NCI-H187 (cell line): Measurements from ENCODE around the gene LIPK.
"Not testable (repeated sequence)": the region's sequence is repeated elsewhere in the genome, so short reads cannot be mapped to it uniquely, and the experiment has no call there.

Source experiments
- DNase-seq, 2 experiments: peaks; one replicate each; lab custom pipeline; 2025; lab: John Stamatoyannopoulos, UW

LIPK gene, protein sequence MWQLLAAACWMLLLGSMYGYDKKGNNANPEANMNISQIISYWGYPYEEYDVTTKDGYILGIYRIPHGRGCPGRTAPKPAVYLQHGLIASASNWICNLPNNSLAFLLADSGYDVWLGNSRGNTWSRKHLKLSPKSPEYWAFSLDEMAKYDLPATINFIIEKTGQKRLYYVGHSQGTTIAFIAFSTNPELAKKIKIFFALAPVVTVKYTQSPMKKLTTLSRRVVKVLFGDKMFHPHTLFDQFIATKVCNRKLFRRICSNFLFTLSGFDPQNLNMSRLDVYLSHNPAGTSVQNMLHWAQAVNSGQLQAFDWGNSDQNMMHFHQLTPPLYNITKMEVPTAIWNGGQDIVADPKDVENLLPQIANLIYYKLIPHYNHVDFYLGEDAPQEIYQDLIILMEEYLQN

DNA sequence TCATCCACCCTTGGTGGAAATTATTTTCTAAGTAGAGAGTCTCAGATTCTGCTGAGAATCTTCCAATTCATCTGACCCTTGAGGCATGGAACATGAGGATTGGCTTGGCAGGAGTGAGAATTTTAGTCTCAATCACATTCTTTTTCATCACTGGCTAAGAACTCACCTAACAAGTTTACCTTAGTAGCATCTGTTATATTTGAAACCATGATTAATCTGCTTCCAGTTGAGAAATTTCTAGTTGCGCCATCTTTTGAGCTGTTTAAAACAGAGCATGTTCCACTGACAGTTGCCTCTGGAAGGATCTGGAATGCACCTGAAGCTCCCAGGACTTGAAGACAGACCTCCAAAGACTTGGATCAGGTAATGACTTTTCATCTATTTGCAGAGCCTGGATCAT is at the start of gene LIPK:
TSS of gene LIPK (plus strand) at position 292 of the 400 bp plus-strand sequence. CDS start 18,295 bp downstream, outside the sequence.
- no peak for DNase-seq

DNA sequence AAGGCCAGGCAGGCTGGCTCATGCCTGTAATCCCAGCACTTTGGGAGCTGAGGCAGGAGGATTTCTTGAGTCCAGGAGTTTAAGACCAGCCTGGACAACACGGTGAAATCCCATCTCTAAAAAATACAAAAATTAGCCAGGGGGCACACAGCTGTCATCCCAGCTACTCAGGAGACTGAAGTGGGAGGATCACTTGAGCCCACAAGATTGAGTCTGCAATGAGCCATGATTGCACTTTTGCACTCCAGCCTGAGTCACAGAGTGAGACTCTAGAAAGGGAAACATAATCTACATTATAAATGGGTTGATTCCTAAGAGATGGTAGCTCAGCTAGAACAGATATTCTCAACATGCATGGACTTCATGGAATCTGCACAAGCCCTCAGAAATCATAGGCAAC is 48.1 kb upstream of the LIPK start:
- DNase-seq = no peak

DNA sequence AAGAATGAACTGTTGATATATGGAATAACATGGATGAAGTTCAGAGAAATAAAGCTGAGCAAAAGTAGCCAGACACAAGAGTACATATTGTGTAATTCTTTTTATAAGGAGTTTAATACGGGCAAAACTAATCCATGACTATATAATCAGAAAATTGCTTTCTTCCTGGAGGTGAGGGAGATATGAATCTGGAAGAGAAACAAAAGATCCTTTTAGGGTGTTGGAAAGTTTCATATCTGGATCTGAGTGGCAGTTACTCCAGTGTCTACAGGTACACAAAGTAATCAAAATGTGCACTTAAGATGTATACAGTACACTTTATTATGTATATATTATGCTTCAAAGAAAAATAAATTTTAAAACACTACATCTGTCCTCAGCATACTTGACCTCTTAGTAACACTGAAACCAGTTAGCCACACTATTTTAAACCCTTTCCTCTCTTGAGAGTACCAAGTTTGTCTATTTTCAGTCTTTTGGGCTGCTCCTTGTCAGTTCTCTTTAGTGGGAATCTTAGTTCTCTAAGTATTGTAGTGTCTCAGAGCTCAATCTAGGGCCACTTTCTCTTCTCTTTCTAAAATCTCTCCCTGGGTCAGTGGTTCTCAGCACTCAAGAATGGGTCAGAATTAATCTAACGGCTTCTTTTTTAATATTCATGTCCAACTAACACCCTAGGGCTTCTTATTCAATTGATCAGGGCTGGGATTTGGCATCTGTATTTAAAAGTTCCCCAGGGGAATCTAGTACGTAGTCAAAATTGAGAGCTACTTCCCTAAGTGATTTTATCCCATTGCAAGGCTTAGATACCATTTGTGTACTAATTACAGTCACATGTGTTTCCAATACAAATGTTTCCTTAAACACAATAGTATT is 46.1 kb upstream of the LIPK start:
- no peak for DNase-seq

DNA sequence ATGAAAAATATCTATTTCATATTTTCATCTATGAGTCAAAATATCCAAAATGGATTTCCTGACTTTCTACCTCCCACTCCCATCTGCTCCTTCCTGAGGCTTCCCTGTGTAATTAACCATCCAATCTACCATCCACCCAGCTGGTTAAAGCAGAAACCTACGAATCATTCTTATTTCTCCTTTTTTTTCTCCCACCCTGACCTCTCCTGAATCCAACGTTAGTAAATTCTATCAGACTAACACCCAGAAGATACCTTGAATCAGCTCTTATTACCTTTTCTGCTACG is 45.5 kb upstream of the LIPK start:
- DNase-seq = no peak

DNA sequence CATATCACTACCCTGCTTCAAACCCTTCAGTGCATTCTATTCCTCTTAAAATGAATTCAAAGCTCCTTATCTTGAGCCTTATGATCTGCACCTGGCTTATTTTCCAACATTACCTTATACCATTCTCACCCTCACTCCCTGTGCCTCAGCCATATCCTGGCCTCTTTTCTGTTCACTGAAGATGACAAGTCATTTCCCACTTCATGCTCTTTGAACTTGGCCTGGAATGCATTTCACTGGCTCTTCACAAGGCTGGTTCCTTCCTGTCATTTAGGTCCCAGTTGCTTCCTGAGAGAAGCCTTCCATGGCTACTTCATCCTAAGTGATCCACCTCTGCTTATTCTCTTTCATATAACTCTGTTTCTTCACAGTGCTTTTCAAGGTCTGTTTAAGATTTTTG is 45.0 kb upstream of the LIPK start:
- no peak for DNase-seq

DNA sequence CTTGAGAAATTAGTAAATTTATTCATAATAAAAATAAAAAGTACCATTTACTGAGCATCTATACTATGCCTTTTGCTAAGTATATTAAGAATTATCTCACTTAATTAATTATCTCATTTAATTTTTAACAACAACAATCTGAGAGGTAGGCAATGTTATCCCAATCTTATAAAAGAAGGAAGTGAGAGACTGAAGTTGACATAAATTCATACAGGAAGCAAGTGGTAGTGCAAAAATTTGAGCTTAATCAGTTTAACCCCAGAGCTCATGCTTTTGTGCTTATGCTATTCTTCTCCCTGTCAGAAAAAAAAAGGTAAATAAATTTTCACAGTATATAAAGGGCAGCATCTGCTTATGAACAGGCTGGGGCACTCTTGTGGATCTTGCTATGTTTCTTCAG is 44.5 kb upstream of the LIPK start:
- DNase-seq = no peak

DNA sequence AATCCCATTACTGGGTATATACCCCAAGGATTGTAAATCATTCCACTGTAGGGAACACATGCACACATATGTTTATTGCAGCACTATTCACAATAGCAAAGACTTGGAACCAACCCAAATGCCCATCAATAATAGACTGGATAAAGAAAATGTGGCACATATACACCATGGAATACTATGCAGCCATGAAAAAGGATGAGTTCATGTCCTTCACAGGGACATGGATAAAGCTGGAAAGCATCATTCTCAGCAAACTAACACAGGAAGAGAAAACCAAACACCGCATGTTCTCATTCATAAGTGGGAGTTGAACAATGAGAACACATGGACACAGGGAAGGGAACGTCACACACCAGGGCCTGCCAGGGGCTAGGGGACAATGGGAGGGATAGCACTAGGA is 42.9 kb upstream of the LIPK start:
- DNase-seq = not testable (repeated sequence)

DNA sequence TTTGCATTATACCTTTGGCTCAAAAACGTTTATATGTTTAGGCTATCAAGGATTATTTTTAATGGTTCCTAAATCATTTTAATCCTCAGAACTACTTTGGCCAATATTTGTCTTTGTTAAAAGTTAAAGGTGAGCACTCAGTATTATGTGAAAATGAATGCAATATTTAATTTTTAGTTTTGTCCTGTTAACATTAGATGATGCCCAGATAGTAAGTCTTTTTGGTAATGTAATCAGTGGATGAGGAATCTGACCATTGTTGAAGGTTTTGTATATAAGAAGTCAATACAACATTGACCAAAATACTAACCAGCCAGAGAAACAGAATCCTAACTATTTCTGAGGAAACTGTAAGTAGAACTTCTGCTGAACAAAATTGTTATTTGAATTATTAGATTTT is 41.9 kb upstream of the LIPK start, which contains the start of gene LIPF:
TSS of gene LIPF (plus strand) at position 301 of the 400 bp plus-strand sequence. CDS start 2,856 bp downstream, outside the sequence.
- no peak for DNase-seq

DNA sequence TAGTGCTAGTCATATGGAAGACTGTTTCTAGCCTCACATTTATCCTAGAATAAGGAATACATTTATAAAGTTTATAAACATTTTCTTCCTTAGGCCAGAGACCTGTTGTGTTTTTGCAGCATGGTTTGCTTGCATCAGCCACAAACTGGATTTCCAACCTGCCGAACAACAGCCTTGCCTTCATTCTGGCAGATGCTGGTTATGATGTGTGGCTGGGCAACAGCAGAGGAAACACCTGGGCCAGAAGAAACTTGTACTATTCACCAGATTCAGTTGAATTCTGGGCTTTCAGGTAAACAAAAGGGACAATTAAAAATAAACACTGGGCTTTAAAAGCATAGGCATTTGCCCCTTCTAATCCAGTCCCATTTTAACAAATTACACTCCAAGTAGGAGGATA is 37.6 kb upstream of the LIPK start:
- DNase-seq = no peak

DNA sequence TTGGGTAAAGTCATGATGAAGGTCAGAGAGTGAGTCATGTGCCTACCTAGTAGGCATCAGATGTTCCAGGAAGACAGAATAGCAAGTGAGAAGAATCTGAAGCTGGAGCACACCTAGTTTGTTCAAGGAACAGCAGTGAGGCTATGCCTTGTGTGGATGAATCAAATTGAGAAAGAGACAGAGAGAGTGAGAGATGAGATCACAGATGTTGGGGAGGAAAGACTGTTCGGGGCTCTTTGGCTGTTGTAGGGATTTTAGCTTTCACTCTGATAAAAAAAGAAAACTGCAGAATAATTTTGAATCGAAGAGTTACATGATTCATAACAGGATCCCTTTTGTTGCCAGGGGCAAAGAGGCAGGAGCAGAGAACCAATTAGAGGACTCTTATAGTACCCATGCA is 35.6 kb upstream of the LIPK start:
- DNase-seq = no peak

DNA sequence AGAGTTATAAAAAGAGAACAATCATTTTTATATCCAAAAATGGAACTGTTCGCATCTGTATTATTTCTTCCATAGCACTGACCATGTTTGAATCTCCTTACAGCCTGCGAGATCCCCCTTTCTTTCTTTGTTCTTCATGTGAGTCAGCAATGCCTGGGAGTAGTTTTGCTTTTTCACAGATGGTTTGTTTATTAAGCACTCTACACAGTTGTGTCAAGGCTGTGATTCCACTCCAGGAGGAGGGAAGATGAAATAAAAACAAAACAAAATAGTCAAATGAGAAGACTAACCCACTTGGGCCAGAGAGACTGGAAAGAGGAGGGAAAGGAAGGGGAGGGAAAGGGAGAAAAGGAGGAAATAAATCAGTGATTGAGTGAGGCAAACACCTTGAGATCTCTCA is 34.0 kb upstream of the LIPK start:
- no peak for DNase-seq

DNA sequence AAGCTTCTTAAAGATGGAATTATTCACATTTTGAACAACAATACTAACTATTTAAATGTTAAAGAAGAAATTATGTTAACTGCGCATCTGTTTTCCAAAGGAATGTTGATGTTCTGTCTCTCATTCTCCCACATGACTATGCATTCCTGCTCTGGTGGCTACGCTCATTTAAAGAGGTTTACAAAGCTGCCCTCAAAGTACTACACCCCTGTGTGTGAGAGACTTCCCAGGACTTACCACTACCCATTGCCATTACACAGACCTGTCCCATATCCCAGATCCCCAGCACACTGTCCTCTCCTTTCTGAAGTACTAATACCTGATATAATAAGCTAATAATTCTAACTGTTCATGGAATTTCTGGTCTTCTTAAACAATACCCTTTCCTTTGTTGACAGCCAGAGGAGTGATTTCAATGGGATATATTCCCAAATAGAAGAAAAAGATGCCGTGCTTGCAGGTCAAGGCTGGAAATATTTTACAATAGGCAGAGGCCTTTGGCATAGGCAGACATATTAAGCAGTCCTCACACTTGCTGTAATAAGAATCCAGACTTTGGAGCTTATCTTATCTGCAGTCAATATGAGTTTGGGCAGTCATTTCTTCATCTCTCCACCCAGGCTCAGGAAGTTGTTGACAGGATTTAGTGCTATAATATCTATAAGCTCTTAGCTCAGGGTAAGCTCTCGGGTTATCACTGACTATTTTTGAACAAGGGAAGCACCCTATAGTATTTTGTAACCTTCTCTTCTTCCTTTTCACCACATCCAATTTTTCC is 29.6 kb upstream of the LIPK start:
- no peak for DNase-seq

DNA sequence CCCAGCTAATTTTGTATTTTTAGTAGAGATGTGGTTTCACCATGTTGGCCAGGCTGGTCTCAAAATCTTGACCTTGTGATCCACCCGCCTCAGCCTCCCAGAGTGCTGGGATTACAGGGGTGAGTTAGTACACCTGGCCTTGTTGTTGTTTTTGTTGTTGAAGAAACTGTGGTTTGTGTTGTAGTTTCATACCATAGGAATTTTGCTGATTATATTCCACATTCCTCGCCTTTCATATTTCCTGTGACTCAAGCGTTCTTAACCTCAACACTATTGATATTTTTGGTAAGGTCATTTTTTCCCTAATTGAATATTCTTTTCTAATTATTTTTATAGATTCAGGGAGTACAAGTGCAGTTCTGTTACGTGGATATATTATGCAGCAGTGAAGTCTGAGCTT is 25.1 kb upstream of the LIPK start:
- no peak for DNase-seq

DNA sequence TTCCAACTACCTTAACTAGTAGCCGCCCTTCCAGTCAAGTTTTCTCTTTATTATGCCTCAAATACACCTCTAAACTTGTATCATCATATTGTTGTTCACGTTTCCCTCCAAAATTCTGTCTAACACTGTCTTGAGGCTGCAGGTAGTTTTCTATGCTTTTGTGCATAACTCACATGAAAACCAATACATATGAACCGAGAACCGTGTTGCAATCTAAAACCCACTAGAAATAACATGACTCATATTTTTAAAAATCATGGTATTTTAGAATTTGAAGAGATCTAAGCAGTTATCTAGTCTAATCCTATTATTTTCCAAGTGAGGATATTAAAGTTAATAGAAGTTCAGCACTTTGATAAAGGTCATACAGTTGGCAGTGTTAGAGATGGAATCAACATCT is 23.6 kb upstream of the LIPK start:
- DNase-seq = no peak

DNA sequence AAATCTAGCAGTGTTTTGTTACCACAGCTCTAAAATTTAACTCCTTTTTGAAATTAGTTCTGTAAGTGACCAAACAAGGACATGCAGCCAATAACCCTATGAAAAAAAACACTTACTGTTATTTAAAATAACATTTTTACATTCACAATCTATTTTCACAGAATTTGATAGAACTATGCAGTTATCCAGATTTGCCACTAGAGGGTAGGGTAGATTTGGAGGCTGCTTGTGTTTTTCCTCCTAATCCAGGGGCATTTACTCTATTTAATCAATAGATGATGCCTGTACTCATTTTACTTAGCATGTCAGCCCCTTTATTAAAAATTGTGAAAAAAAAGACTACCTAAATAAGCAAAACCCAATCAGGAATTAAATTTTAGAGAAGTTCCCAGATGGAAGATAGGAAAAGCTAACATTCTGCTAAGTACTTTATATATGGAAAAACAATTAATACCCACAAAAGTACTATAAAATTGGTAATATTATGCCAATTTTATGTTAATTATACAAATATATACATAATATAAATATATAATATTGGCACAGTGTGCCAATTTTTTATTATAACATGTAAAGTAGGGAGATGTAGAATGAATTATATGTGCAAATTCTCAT is 18.1 kb upstream of the LIPK start:
- no peak for DNase-seq

DNA sequence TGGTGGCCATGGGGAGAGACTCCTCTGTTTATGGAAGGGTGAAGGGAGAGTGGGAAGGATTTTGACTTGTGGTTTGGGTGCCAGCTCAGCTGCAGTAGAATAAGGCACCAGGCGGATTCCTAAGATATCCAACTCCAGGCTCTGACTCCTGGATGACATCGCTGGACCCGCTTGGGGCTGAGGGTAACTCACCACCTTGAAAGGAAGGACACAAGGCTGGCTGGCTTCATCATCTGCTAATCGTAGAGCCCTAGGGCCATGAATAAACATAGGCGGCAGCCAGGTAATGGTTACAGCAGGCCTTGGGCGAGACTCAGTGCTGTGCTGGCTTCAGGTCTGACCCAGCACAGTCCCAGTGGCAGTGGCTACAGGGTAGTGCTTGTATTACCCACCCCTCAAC is 16.7 kb upstream of the LIPK start:
- no peak for DNase-seq

DNA sequence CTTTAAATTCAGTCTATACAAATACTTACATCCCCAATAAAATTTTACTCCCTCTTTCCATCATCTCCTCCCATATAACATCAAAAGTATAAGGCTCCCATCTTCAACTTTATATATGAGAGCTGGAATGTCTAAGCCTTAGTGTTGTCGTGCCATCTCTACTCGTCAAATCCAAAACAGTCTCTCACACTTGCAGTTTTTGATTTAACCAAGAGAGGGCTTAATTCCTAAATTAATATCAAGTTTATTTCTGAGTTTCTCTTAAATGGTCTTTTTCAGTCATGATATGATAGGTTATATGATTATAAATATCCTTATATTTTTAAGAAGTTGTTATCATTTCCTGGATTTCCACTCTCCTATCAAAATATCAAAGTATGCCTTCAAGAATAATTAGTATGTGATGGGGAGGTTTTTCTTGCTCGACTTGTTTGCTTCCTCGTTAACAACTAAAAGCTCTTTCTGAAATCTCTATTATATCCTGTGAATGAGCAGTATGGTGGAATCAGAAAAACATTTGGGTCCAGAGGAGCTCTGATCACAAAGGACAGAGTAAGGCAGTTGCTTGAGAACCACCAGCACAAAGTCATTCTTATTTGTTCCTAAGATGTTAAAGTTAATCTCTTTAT is 12.5 kb upstream of the LIPK start:
- no peak for DNase-seq

DNA sequence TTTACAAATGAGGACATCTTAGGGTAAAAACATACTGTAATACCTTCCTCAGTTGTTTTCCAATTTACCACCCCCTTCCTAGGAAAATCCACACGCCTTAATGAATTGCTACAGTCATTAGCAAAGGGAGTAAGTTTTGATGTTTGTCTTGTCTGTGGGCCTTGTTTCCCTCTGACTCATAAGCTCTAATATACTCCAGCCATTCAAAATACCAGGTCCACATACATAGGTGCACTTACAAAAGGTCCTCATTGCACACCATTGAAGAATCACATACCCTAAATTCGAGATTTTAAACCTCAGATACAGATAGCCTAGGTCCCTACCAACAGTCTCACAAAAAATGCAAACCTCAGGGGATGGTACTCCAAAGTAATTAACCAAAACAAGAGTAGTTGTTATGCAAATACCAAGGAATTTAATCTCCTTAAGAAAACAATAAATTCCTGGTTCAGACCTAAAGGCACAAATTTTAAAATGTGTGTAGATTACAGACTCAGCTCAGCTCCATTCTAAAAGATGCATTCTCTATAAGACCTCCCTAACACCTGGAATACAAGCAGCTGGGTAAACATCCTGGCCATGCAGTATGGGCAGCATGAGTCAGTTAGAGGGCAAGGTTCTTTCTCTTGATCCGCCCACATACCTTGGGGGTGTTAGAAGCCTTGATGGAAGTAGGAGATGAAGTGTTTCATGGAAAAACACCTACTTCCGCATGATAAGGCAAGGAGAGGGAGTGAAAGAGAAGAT is 3.0 kb upstream of the LIPK start:
- DNase-seq = no peak

DNA sequence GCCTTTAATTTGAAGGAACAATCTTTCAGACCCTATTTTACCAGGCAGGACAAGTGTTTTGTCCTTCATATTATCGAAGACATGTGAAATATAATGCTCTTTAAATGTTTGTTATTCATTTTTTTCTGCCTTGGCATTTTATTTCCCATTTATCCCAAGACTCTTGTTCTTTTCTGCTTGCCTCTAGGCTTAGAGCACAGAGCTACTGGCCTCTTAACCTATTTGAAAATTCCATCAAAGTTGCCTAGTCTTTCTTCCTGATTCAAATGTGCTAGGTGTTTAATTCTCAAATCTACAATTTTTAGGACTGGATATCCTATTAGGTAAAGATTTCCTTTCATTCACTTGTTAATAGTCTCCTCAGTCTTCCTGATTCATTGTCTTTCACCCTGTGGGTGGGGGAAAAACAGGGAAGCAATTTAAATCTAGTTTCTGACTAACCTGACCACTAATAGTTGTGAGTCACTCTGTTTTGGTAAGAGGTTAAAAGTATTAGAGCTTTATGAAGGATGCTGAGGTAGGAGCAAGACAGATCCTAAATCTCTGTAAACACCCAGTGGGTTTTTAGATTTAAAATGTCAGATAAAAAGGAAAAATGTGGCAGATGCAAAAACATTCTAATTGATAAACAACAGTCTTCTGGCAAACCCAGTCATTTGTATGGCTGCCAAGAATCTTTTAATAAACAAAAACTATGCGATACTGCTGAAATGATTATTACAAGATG is 1.5 kb downstream of the LIPK start:
- no peak for DNase-seq

DNA sequence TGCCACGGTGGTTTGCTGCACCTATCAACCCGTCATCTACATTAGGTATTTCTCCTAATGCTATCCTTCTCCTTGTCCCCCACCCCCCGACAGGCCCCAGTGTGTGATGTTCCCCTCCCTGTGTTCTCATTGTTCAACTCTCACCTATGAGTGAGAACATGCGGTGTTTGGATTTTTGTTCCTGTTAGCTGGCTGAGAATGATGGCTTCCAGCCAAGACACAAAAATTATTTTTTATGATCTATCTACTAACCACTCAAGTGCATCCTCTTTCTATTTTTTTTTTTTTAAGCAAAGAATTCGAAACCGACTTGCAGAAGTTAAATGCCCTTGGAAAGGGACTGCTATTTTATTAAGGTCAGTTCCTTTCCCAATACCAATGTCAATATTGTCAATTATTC is 3.3 kb downstream of the LIPK start:
- not testable (repeated sequence) for DNase-seq
